CMK (cell line): ENCODE measurements around the gene SYNGR2.
"Not testable (repeated sequence)": the region's sequence is repeated elsewhere in the genome, so short reads cannot be mapped to it uniquely, and the experiment has no call there.

Experiments
- DNase-seq: peaks from one replicate; pipeline ENCODE4 v3.0.0-alpha.2; 2010; ENCODE audit warnings: low read depth

SYNGR2 gene

DNA sequence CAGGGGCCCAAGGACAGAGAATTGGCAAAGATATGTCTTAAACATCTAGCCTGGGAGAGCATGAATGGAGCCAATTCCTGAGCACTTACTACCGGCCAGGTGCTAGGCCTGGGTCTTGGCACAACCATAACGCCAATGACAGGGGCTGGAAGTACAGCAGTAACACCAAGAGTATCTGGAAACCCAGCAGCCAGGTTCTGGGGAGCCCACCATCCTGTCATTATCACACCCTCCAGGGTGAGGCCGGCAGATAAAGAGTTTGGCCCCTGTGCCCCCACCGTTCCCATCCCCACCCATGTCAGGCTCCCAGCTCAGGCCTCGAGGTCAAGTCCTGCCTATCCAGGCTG lies 38.3 kb upstream of the SYNGR2 start:
- DNase-seq: no peak

- peak; percentile 87 for DNase-seq
These were observed 37.8 kb upstream of the SYNGR2 start, which contains the start of gene TMC8 for GRCh38 chr17:78130437-78131101. Gene TMC8 (plus strand): TSS chr17:78130771. CDS start chr17:78131589, 818 bp downstream.

GRCh38 chr17:78131172-78132083 lies 37.0 kb upstream of the SYNGR2 start:
- no peak for DNase-seq

GRCh38 chr17:78132084-78132676 lies 36.2 kb upstream of the SYNGR2 start:
- DNase-seq: peak; percentile 73

DNA sequence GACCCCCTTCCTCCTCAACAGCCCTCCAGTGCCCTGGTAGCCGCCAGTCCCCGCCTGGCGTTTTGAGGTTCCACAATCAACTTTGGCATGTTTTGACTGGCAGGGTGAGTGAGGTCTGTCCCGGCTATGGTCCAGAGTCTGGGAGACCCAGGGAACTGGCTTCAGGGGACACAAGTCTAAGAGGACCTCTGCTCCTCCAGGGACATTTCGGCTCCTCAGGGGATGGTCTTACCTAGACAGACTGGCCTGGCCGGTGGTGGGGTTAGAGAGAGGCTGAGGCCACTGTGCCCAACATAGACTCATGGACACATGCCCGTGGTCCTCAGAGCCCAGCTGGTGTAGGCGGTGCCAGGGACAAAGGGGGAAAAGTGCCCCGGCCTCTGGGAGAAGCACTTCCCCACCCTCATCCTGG lies 35.6 kb upstream of the SYNGR2 start:
- no peak for DNase-seq

GRCh38 chr17:78133179-78133951 lies 35.0 kb upstream of the SYNGR2 start:
- DNase-seq: no peak

DNA sequence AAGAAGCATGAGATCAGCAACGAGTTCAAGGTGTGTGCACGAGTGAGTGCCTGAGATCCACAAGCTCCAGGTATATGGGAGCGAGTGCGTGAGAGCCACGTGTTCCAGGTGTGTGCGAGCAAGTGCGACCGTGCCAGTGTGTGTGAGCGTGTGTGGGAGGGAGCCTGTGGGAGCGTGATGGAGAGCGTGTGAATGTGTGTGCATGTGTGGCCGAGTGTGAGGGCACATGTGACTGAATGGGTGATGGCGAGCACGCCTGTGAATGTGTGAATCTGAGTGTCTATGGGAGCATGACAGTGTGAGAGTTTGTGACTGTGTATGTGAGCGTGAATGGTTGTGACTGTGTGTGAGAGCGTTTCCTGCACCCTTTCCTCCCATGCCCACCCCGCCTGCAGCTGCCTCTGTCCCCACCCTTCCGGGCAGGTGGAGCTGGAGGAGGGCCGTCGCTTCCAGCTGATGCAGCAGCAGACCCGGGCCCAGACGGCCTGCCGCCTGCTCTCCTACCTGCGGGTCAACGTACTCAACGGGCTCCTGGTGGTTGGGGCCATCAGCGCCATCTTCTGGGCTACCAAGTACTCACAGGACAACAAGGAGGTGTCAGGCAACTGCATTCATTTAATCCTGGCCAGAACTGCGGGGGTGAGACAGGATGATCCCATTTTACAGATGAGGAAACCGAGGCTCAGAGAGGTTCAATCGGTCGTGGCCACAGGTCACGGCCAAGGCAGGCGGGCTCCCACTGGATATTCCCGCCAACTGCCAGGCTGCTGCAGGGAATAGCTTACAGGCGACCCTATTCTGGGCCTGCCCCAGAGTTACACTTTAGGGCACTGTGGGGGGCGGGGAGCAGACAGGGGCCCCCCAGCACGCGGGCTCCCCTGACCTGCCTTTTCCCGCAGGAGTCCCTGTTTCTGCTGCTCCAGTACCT lies 34.1 kb upstream of the SYNGR2 start:
- no peak for DNase-seq

GRCh38 chr17:78134899-78135385 lies 33.4 kb upstream of the SYNGR2 start:
- DNase-seq: no peak

DNA sequence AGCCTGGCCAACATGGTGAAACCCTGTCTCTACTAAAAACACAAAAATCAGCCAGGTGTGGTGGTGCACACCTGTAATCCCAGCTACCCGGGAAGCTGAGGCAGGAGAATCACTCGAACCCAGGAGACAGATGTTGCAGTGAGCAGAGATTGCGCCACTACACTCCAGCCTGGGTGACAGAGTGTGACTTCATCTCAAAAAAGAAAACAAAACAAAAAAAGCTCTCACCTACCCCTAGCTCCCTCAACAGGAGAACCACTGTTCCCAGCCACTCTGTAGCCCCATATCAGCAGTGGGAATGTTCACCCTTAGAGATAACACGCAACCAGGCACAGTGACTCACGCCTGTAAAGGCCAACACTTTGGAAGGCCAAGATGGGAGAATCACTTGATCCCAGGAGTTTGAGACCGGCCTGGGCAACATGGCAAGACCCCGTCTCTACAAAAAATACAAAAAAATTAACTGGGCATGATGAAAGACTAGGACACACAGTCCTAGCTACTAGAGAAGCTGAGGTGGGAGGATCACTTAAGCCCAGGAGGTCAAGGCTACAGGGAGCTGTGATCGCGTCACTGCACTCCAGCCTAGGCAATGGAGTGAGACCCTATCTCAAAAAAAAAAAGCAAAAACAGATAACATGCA lies 32.4 kb upstream of the SYNGR2 start:
- DNase-seq: no peak

- DNase-seq: no peak
These were observed 30.8 kb upstream of the SYNGR2 start for GRCh38 chr17:78137392-78138203.

GRCh38 chr17:78138204-78139060 lies 29.9 kb upstream of the SYNGR2 start:
- DNase-seq: no peak

DNA sequence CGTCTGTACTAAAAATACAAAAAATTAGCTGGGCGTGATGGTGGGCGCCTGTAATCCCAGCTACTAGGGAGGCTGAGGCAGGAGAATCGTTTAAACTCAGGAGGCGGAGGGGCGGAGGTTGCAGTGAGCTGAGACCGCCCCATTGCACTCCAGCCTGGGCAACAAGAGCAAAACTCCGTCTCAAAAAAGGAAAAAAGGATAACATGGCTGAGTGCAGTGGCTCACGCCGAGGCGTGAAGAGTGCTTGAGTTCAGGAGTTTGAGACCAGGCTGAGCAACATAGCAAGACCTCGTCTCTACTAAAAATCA lies 28.6 kb upstream of the SYNGR2 start:
- not testable (repeated sequence) for DNase-seq

DNA sequence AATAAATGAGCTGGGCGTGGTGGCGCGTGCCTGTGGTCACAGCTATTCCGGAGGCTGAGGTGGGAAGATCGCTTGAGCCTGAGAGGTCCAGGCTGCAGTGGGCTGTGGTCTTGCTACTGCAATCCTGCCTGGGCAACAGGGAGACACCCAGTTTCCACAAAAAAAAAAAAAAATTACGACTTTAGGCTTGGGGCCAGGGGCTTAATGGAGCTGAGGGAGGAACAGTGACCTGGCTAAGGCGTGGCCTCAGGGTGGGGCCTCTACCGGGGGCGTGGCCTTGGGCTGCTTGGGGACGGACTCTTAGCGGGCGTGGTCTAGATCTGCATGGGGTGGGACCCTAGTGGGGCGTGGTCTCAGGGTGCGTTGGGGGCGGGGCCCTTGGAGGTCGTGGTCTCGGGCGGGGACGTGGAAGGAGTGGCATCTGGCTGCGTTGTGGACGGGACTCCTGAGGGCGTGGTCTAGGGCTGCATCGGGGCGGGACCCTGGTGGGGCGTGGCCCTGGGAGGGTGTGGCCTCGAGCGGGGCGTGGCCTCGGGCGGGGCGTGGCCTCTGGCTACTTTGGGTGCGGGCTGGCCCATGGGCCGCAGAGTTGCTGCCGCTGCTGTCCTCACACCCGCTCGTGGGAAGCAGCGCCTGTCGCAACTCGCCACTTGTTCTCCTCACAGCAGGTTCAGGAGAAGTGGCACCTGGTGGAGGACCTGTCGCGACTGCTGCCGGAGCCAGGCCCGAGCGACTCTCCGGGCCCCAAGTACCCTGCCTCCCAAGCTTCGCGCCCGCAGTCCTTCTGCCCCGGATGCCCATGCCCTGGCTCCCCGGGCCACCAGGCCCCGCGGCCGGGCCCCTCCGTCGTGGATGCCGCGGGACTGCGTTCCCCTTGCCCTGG lies 28.0 kb upstream of the SYNGR2 start:
- peak; percentile 97 for DNase-seq

DNA sequence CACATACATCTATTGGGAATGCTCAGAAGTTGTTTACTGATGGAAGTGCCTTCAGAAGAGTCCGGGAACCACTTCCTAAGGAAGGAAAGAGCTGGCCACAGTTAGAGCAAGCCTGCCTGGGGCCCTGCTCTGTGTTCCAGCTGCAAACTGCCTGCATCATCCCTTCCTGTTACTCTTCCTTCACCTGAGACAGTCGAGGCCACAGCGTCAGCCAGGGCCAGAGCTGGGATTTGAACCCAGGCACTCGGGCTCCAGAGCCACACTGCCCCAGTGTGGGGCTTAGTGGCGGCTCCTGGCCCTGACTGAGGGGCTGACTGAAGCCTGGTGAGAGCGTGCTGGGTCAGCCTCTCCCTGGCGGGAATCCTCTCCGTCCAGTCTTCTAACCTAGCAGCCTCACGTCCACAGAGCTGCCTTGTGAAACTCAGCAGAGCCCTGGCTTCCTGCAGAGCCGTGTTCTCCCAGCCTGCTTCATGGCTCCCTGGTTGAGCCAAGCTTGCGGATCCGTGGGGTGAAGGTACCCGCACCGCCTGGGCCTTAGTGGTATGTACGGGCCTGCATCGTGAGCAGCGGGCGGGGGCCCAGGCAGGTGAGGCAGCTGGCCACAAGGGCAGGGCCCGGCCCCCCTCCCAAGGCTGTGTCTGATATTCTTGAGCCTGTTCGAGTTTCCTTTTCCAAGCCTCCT lies 26.8 kb upstream of the SYNGR2 start:
- no peak for DNase-seq

DNA sequence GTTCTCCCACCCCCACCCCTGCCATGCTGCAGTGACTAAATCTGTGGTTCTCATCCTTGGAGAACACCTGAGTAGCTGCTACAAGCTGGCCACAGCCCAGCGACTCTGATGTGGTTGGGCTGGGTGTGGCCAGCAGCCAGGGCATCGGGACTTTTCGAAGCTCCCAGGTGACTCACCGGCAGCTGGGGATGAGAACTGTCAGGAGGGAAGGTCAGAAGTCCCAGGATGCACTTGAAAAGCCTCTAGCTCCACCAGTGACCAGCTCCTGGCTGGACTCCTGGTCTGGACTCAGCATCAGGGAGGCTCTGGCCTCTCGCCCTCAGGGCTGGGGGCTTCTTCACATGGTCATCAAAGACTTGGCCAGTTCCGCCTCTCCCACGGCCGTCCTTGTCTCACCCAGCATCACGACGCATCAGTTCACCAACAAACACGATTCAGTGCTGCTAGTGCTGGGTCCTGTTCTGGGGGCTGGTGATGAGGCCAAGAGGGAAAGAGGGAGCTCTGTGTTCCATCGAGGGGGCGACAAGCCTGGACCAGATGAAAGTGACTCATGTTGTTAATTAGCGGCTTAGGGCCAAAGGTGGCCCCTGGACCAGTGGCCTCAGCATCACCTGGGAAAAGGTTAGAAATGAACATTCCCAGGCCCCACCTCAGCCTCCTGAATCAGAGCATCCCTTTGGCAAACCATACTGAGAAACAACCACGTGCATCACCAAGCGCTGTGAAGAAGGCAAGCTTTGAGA lies 26.1 kb upstream of the SYNGR2 start:
- no peak for DNase-seq
